GM23338 (cell line): Measurements from ENCODE around the gene GLMP. TPM values are rescaled to one million over a fixed set of nuclear protein-coding genes. Genes with fewer than 3 reads are reported as not detected.

Experiments
- ATAC-seq: fragments of 200-7000 bp; cut with Tn5 transposase; 3 replicates; pipeline ENCODE4 v1.9.1; 2020
- DNase-seq: peaks from one replicate; pipeline ENCODE4 v3.0.0-alpha.2; 2015; ENCODE audit warnings: low spot score
- H2AFZ ChIP-seq: fragments of 200-600 bp; sonication (generic); 2 replicates; pipeline ENCODE4 v1.8.0; 2016; ENCODE audit warnings: antibody characterized with exemption, mild to moderate bottlenecking, moderate library complexity
- H3F3A ChIP-seq: fragments of 200-600 bp; sonication (generic); replicated peaks from 2 replicates; pipeline ENCODE4 v1.8.0; 2017; ENCODE audit warnings: antibody characterized with exemption, mixed run types, low read depth
- H3K27ac ChIP-seq: fragments of 200-600 bp; sonication (generic); 2 replicates; pipeline ENCODE4 v1.6.1; 2016; ENCODE audit warnings: low read depth
- H3K27me3 ChIP-seq: fragments of 200-600 bp; sonication (generic); 2 replicates; pipeline ENCODE4 v1.8.0; 2016; ENCODE audit warnings: mild to moderate bottlenecking, mixed run types, moderate library complexity; ENCODE audit not compliant: insufficient read depth
- H3K36me3 ChIP-seq: fragments of 200-600 bp; sonication (generic); 2 replicates; pipeline ENCODE4 v1.8.0; 2016; ENCODE audit warnings: mild to moderate bottlenecking; ENCODE audit not compliant: insufficient read depth
- H3K4me1 ChIP-seq: fragments of 200-600 bp; sonication (generic); 2 replicates; pipeline ENCODE4 v1.8.0; 2016; ENCODE audit warnings: mild to moderate bottlenecking, moderate library complexity; ENCODE audit not compliant: insufficient read depth
- H3K4me2 ChIP-seq: fragments of 200-600 bp; sonication (generic); 2 replicates; pipeline ENCODE4 v1.7.1; 2017; ENCODE audit warnings: mixed run types
- H3K4me3 ChIP-seq: fragments of 200-600 bp; sonication (generic); 2 replicates; pipeline ENCODE4 v1.6.1; 2016; ENCODE audit warnings: mixed run types
- H3K79me2 ChIP-seq: fragments of 200-600 bp; sonication (generic); replicated peaks from 2 replicates; pipeline ENCODE4 v1.8.0; 2017; ENCODE audit warnings: mild to moderate bottlenecking; ENCODE audit not compliant: insufficient read depth
- H3K9me2 ChIP-seq: fragments of 200-600 bp; sonication (generic); 2 replicates; pipeline ENCODE4 v1.8.0; 2017; ENCODE audit not compliant: insufficient read depth
- H4K20me1 ChIP-seq: fragments of 200-600 bp; sonication (generic); replicated peaks from 2 replicates; pipeline ENCODE4 v1.8.0; 2017; ENCODE audit warnings: mild to moderate bottlenecking; ENCODE audit not compliant: insufficient read depth
- H3K27ac Mint-ChIP-seq: 2 replicates; pipeline ENCODE4 v1.8.0; 2020; ENCODE audit warnings: inconsistent platforms, mild to moderate bottlenecking, moderate library complexity, mixed read lengths
- H3K27me3 Mint-ChIP-seq: 3 replicates; pipeline ENCODE4 v1.8.0; 2022; ENCODE audit warnings: low read depth, mild to moderate bottlenecking, moderate library complexity, mixed read lengths, inconsistent platforms; ENCODE audit not compliant: insufficient read depth, poor library complexity
- H3K36me3 Mint-ChIP-seq: 3 replicates; pipeline ENCODE4 v1.8.0; 2021; ENCODE audit warnings: low read depth, mild to moderate bottlenecking, inconsistent platforms, moderate library complexity, mixed read lengths
- H3K4me1 Mint-ChIP-seq: 3 replicates; pipeline ENCODE4 v1.8.0; 2020; ENCODE audit warnings: mild to moderate bottlenecking, inconsistent platforms, mixed read lengths
- H3K4me3 Mint-ChIP-seq: 3 replicates; pipeline ENCODE4 v1.8.0; 2021; ENCODE audit warnings: moderate library complexity, mild to moderate bottlenecking, inconsistent platforms, mixed read lengths
- H3K9me3 Mint-ChIP-seq: 3 replicates; pipeline ENCODE4 v1.8.0; 2020; ENCODE audit warnings: moderate library complexity, mild to moderate bottlenecking, inconsistent platforms, mixed read lengths
- ETS1 ChIP-seq: IDR thresholded peaks from 2 replicates; pipeline ENCODE4 v1.6.1; 2016; ENCODE audit warnings: antibody characterized with exemption
- EZH2 ChIP-seq: fragments of 200-600 bp; sonication (generic); IDR thresholded peaks from one replicate; pipeline ENCODE4 v1.8.0; 2017; ENCODE audit warnings: antibody characterized with exemption, mild to moderate bottlenecking, low read depth; ENCODE audit not compliant: unreplicated experiment
- EZH2phosphoT487 ChIP-seq: fragments of 200-600 bp; sonication (generic); IDR thresholded peaks from one replicate; pipeline ENCODE4 v1.8.1; 2018; ENCODE audit warnings: antibody characterized with exemption; ENCODE audit not compliant: unreplicated experiment
- JUNB ChIP-seq: IDR thresholded peaks from one replicate; pipeline ENCODE4 v1.6.1; 2016; ENCODE audit warnings: antibody characterized with exemption; ENCODE audit not compliant: unreplicated experiment
- NANOG ChIP-seq: IDR thresholded peaks from 2 replicates; pipeline ENCODE4 v1.6.1; 2016; ENCODE audit warnings: antibody characterized with exemption, borderline replicate concordance
- POLR2AphosphoS5 ChIP-seq: IDR thresholded peaks from 2 replicates; pipeline ENCODE4 v1.6.1; 2016; ENCODE audit warnings: antibody characterized with exemption, low read depth
- REST ChIP-seq: IDR thresholded peaks from one replicate; pipeline ENCODE4 v1.6.1; 2018; ENCODE audit warnings: antibody characterized with exemption; ENCODE audit not compliant: unreplicated experiment
- STAT1 ChIP-seq: IDR thresholded peaks from one replicate; pipeline ENCODE4 v1.6.1; 2016; ENCODE audit warnings: antibody characterized with exemption; ENCODE audit not compliant: unreplicated experiment
- ZNF114 ChIP-seq: fragments of 250-450 bp; sonication (Bioruptor Pico); IDR thresholded peaks from 2 replicates; pipeline ENCODE4 v1.5.0; 2020; ENCODE audit warnings: mild to moderate bottlenecking, moderate library complexity
- ZNF331 ChIP-seq: fragments of 250-450 bp; sonication (Bioruptor Pico); IDR thresholded peaks from 2 replicates; pipeline ENCODE4 v1.5.0; 2020; ENCODE audit warnings: low read depth, mild to moderate bottlenecking, moderate library complexity
- polyA plus RNA-seq: library from polyadenylated mRNA; unstranded; fragments of >200 nt; fragmentation: Nextera tagmentation; extraction: Ambion mirVana; gene quantifications from 2 replicates; pipeline ENCODE4 v1.2.1, GENCODE V29; 2016
- total RNA-seq: library from RNA; depleted of rRNA; stranded (reverse); fragments of >200 nt; shearing (Covaris generic); gene quantifications from 2 replicates; pipeline ENCODE4 v1.2.3, GENCODE V29; 2014
- TF ChIP-seq, protein P1 (sequence below): fragments of 250-450 bp; sonication (Bioruptor Pico); IDR thresholded peaks from 2 replicates; pipeline ENCODE4 v1.5.0; 2020; ENCODE audit warnings: mild to moderate bottlenecking, moderate library complexity
- TF ChIP-seq, protein P2 (sequence below), 2 experiments: fragments of 200-600 bp in 1 of 2; sonication (generic) in 1 of 2; conservative IDR thresholded peaks; 2 replicates each; pipeline versions ENCODE4 v1.5.1 to v1.6.1; 2016 to 2017; ENCODE audit warnings: antibody characterized with exemption in 2 of 2, low read depth in 2 of 2, mild to moderate bottlenecking in 2 of 2, moderate library complexity in 1 of 2

GLMP gene
- total and polyA plus RNA-seq, 2 experiments from 2014 or later = 33.6 to 41.9 TPM

GRCh38 chr1:156248323-156248683 lies 47.2 kb downstream of the GLMP start:
- DNase-seq (no peak), ATAC-seq (no peak)
- Mint-ChIP-seq H3K9me3 (no peaks in the 10 kb centered on the region), H3K4me1 (peaks cover 34% of the 10 kb centered on the region), H3K36me3 (peaks cover 40% of the 10 kb centered on the region), H3K27me3 (peaks cover 25% of the 10 kb centered on the region), H3K27ac (no peak overlapping the region), H3K4me3 (no peak overlapping the region)
- H3K9me2 ChIP-seq = no peaks in the 10 kb centered on the region
- H2AFZ ChIP-seq = no peak overlapping the region
- TF ChIP-seq ZNF331 (CRISPR knock-in tag) = no peak
- no peak for TF ChIP-seq ZNF114 (CRISPR knock-in tag)
- no peak for TF ChIP-seq EZH2
- no peak for TF ChIP-seq POLR2AphosphoS5
- no peak for TF ChIP-seq JUNB
- TF ChIP-seq NANOG = no peak
- TF ChIP-seq ETS1 = no peak
- TF ChIP-seq, protein P1, sequence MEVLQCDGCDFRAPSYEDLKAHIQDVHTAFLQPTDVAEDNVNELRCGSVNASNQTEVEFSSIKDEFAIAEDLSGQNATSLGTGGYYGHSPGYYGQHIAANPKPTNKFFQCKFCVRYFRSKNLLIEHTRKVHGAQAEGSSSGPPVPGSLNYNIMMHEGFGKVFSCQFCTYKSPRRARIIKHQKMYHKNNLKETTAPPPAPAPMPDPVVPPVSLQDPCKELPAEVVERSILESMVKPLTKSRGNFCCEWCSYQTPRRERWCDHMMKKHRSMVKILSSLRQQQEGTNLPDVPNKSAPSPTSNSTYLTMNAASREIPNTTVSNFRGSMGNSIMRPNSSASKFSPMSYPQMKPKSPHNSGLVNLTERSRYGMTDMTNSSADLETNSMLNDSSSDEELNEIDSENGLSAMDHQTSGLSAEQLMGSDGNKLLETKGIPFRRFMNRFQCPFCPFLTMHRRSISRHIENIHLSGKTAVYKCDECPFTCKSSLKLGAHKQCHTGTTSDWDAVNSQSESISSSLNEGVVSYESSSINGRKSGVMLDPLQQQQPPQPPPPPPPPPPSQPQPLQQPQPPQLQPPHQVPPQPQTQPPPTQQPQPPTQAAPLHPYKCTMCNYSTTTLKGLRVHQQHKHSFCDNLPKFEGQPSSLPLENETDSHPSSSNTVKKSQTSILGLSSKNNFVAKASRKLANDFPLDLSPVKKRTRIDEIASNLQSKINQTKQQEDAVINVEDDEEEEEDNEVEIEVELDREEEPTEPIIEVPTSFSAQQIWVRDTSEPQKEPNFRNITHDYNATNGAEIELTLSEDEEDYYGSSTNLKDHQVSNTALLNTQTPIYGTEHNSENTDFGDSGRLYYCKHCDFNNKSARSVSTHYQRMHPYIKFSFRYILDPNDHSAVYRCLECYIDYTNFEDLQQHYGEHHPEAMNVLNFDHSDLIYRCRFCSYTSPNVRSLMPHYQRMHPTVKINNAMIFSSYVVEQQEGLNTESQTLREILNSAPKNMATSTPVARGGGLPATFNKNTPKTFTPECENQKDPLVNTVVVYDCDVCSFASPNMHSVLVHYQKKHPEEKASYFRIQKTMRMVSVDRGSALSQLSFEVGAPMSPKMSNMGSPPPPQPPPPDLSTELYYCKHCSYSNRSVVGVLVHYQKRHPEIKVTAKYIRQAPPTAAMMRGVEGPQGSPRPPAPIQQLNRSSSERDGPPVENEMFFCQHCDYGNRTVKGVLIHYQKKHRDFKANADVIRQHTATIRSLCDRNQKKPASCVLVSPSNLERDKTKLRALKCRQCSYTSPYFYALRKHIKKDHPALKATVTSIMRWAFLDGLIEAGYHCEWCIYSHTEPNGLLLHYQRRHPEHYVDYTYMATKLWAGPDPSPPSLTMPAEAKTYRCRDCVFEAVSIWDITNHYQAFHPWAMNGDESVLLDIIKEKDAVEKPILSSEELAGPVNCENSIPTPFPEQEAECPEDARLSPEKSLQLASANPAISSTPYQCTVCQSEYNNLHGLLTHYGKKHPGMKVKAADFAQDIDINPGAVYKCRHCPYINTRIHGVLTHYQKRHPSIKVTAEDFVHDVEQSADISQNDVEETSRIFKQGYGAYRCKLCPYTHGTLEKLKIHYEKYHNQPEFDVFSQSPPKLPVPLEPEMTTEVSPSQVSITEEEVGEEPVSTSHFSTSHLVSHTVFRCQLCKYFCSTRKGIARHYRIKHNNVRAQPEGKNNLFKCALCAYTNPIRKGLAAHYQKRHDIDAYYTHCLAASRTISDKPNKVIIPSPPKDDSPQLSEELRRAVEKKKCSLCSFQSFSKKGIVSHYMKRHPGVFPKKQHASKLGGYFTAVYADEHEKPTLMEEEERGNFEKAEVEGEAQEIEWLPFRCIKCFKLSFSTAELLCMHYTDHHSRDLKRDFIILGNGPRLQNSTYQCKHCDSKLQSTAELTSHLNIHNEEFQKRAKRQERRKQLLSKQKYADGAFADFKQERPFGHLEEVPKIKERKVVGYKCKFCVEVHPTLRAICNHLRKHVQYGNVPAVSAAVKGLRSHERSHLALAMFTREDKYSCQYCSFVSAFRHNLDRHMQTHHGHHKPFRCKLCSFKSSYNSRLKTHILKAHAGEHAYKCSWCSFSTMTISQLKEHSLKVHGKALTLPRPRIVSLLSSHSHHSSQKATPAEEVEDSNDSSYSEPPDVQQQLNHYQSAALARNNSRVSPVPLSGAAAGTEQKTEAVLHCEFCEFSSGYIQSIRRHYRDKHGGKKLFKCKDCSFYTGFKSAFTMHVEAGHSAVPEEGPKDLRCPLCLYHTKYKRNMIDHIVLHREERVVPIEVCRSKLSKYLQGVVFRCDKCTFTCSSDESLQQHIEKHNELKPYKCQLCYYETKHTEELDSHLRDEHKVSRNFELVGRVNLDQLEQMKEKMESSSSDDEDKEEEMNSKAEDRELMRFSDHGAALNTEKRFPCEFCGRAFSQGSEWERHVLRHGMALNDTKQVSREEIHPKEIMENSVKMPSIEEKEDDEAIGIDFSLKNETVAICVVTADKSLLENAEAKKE (CRISPR knock-in tag) = no peak
- TF ChIP-seq, protein P2, sequence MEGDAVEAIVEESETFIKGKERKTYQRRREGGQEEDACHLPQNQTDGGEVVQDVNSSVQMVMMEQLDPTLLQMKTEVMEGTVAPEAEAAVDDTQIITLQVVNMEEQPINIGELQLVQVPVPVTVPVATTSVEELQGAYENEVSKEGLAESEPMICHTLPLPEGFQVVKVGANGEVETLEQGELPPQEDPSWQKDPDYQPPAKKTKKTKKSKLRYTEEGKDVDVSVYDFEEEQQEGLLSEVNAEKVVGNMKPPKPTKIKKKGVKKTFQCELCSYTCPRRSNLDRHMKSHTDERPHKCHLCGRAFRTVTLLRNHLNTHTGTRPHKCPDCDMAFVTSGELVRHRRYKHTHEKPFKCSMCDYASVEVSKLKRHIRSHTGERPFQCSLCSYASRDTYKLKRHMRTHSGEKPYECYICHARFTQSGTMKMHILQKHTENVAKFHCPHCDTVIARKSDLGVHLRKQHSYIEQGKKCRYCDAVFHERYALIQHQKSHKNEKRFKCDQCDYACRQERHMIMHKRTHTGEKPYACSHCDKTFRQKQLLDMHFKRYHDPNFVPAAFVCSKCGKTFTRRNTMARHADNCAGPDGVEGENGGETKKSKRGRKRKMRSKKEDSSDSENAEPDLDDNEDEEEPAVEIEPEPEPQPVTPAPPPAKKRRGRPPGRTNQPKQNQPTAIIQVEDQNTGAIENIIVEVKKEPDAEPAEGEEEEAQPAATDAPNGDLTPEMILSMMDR (conservative IDR thresholded peaks at IDR 0.05; ENCODE audit: low read depth in 2 of 2) = no peak
- TF ChIP-seq STAT1 = no peak
- TF ChIP-seq EZH2phosphoT487 = no peak
- TF ChIP-seq REST = no peak
- H3K4me1 ChIP-seq = peaks cover 33% of the 10 kb centered on the region
- peak overlapping the region; percentile 43; the same call in 1 of the 2 replicates for H3K4me2 ChIP-seq
- no peaks in the 10 kb centered on the region for H3K79me2 ChIP-seq
- H3K27ac ChIP-seq = no peak overlapping the region
- no peak overlapping the region for H3K4me3 ChIP-seq
- H3K27me3 ChIP-seq = no peaks in the 10 kb centered on the region
- peaks cover 13% of the 10 kb centered on the region for H3F3A ChIP-seq
- H3K36me3 ChIP-seq = peaks cover 15% of the 10 kb centered on the region
- no peaks in the 10 kb centered on the region for H4K20me1 ChIP-seq
